HepG2 (cell line): Measurements from ENCODE around the gene RBM43. TPM values are rescaled to one million over a fixed set of nuclear protein-coding genes. Genes with fewer than 3 reads are reported as not detected.

ENCODE experiments used
- ATAC-seq: fragments of 200-7000 bp; cut with Tn5 transposase; 3 replicates; pipeline ENCODE4 v1.9.1; 2020; ENCODE audit warnings: mild to moderate bottlenecking, moderate library complexity
- BruUV-seq: library from RNA; stranded (reverse); fragments of 400-500 nt; replicated peaks from 2 replicates; lab custom pipeline; 2021; lab: Mats Ljungman, UMichigan
- CTCF ChIA-PET: fragments of 300-600 bp; formaldehyde crosslinking; extraction: SDS; loops from one replicate; lab custom pipeline; 2021; ENCODE audit warnings: low total read pairs, inconsistent platforms, low intra/inter-chr PET ratio; lab: Yijun Ruan, JAX
- POLR2A ChIA-PET: fragments of 350-600 bp; sonication (Branson Sonifier 250); formaldehyde crosslinking; loops from one replicate; lab custom pipeline; 2020; ENCODE audit warnings: antibody characterized with exemption, inconsistent platforms; lab: Yijun Ruan, JAX
- DNase-seq: peaks from one replicate; pipeline ENCODE4 v3.0.0-alpha.2; 2015; ENCODE audit warnings: low spot score
- FAIRE-seq: peaks from 3 replicates; lab custom pipeline; 2011; peaks lifted over from hg19 to GRCh38; lab: Jason Lieb, UNC
- H2AFZ ChIP-seq: one replicate; pipeline ENCODE4 v1.6.1; 2011; ENCODE audit warnings: low read length, inconsistent platforms
- H3K27ac ChIP-seq: fragments of 300-600 bp; 3 replicates; pipeline ENCODE4 v1.8.0; 2011; ENCODE audit warnings: mixed run types, mild to moderate bottlenecking, mixed read lengths, low read length, inconsistent platforms; ENCODE audit not compliant: insufficient read depth; ENCODE audit errors: extremely low read length
- H3K27me3 ChIP-seq, 2 experiments: fragments of 200-600 bp in 1 of 2; 2 replicates in 1 of 2; 3 replicates in 1 of 2; pipeline versions ENCODE4 v1.6.0 to v1.8.0; 2011; ENCODE audit warnings: low read length in 2 of 2, mild to moderate bottlenecking in 2 of 2, moderate library complexity in 2 of 2, inconsistent platforms in 1 of 2; ENCODE audit not compliant: insufficient read depth in 2 of 2, control insufficient read depth in 1 of 2
- H3K36me3 ChIP-seq, 2 experiments: fragments of 200-600 bp in 1 of 2; replicated peaks in 1 of 2; 2 replicates in 1 of 2; 3 replicates in 1 of 2; pipeline versions ENCODE4 v1.5.1 to v1.8.0; 2011; ENCODE audit warnings: low read length in 2 of 2, inconsistent platforms in 1 of 2; ENCODE audit not compliant: insufficient read depth in 2 of 2, control insufficient read depth in 1 of 2
- H3K4me1 ChIP-seq: 2 replicates; pipeline ENCODE4 v1.5.1; 2012; ENCODE audit warnings: low read length, inconsistent platforms; ENCODE audit not compliant: insufficient read depth
- H3K4me2 ChIP-seq: 2 replicates; pipeline ENCODE4 v1.6.0; 2011; ENCODE audit warnings: low read depth, low read length, inconsistent platforms
- H3K4me3 ChIP-seq, 3 experiments: fragments of 200-600 bp in 1 of 3; sonication (generic), shearing (Covaris generic) in 1 of 3; replicated peaks in 1 of 3; 2 replicates each; pipeline ENCODE4 v1.5.1; 2011 to 2016; ENCODE audit warnings: low read length in 3 of 3, inconsistent platforms in 2 of 3, low read depth in 2 of 3, mild to moderate bottlenecking in 2 of 3, control low read depth in 1 of 3, mixed read lengths in 1 of 3; ENCODE audit not compliant: insufficient read depth in 1 of 3
- H3K79me2 ChIP-seq: one replicate; pipeline ENCODE4 v1.6.1; 2011; ENCODE audit warnings: low read length, inconsistent platforms; ENCODE audit not compliant: insufficient read depth
- H3K9ac ChIP-seq: 2 replicates; pipeline ENCODE4 v1.6.0; 2011; ENCODE audit warnings: mild to moderate bottlenecking, low read depth, low read length, inconsistent platforms; ENCODE audit not compliant: insufficient read depth
- H3K9me3 ChIP-seq: 2 replicates; pipeline ENCODE4 v1.5.1; 2012; ENCODE audit warnings: mild to moderate bottlenecking, low read length
- H4K20me1 ChIP-seq: 2 replicates; pipeline ENCODE4 v1.6.0; 2011; ENCODE audit warnings: inconsistent platforms, mild to moderate bottlenecking, low read length, moderate library complexity; ENCODE audit not compliant: insufficient read depth
- CBFB ChIP-seq: sonication (generic); formaldehyde crosslinking; IDR thresholded peaks from 2 replicates; pipeline ENCODE4 v1.4.0; 2020; ENCODE audit warnings: missing genetic modification reagents
- FOSL2 ChIP-seq: sonication (generic); formaldehyde crosslinking; IDR thresholded peaks from 2 replicates; pipeline ENCODE4 v1.4.0; 2020; ENCODE audit warnings: missing genetic modification reagents
- FOXJ3 ChIP-seq: sonication (generic); formaldehyde crosslinking; IDR thresholded peaks from 2 replicates; pipeline ENCODE4 v1.4.0; 2020; ENCODE audit warnings: missing genetic modification reagents, mild to moderate bottlenecking, borderline replicate concordance
- IRF1 ChIP-seq: sonication (generic); formaldehyde crosslinking; IDR thresholded peaks from 2 replicates; pipeline ENCODE4 v1.4.0; 2020; ENCODE audit warnings: low read depth, mild to moderate bottlenecking, missing genetic modification reagents
- PRPF4 ChIP-seq: fragments of 200-400 bp; formaldehyde crosslinking; IDR thresholded peaks from 2 replicates; pipeline ENCODE4 v1.6.1; 2016; ENCODE audit warnings: low read length, low read depth; ENCODE audit not compliant: poor library complexity, severe bottlenecking
- SYNCRIP ChIP-seq: fragments of 200-400 bp; formaldehyde crosslinking; IDR thresholded peaks from 2 replicates; pipeline ENCODE4 v1.6.1; 2018; ENCODE audit warnings: mild to moderate bottlenecking, low read depth, low read length; ENCODE audit not compliant: insufficient read depth
- ZC3H4 ChIP-seq: sonication (generic); formaldehyde crosslinking; IDR thresholded peaks from 2 replicates; pipeline ENCODE4 v1.4.0; 2020; ENCODE audit warnings: missing genetic modification reagents, borderline replicate concordance
- ZNF34 ChIP-seq: sonication (generic); formaldehyde crosslinking; IDR thresholded peaks from 2 replicates; pipeline ENCODE4 v1.4.0; 2020; ENCODE audit warnings: mild to moderate bottlenecking, missing genetic modification reagents, borderline replicate concordance
- ZNF468 ChIP-seq: sonication (generic); formaldehyde crosslinking; IDR thresholded peaks from 2 replicates; pipeline ENCODE4 v1.8.0; 2022; ENCODE audit warnings: mild to moderate bottlenecking, moderate library complexity, missing genetic modification reagents
- in situ Hi-C: cut with HindIII; loops from 2 replicates; pipeline ENCODE4 v1.10.0; 2017; ENCODE audit warnings: low pct_unique_long_range_greater_than_20kb; ENCODE audit not compliant: extremely low pct_ligation_motif_present
- intact Hi-C: fragments of 100-400 bp; cut with micrococcal nuclease; formaldehyde crosslinking; loops from one replicate; pipeline ENCODE4 v1.10.0; 2022; ENCODE audit not compliant: unreplicated experiment
- polyA plus RNA-seq, 8 experiments: library from polyadenylated mRNA; depleted of rRNA in 3 of 8; stranded (reverse) in 7 of 8; unstranded in 1 of 8; fragments of >200 nt; fragmentation: Illumina TruSeq in 4 of 8; extraction: Trizol in 4 of 8; gene quantifications; 2 replicates each; pipeline versions ENCODE4 v1.2.1 to v1.2.3, GENCODE V29; 2011 to 2016; ENCODE audit warnings: low read depth in 4 of 8, missing spikeins in 1 of 8, mixed read lengths in 1 of 8; ENCODE audit not compliant: insufficient read depth in 1 of 8
- total RNA-seq, 5 experiments: library from RNA; depleted of rRNA; stranded (reverse); fragments of >200 nt; fragmentation: Illumina TruSeq; extraction: Trizol; gene quantifications; 2 replicates each; pipeline ENCODE4 v1.2.3, GENCODE V29; 2016; ENCODE audit warnings: low read depth in 1 of 5
- TF ChIP-seq, protein P1 (sequence below): IDR thresholded peaks from 2 replicates; pipeline ENCODE4 v1.6.1; 2012; ENCODE audit warnings: low read depth, low read length, improper control_type of control experiment
- TF ChIP-seq, protein P2 (sequence below): sonication (generic); formaldehyde crosslinking; IDR thresholded peaks from 2 replicates; pipeline ENCODE4 v1.4.0; 2020; ENCODE audit warnings: missing genetic modification reagents
- TF ChIP-seq, protein P3 (sequence below): sonication (generic); formaldehyde crosslinking; IDR thresholded peaks from 2 replicates; pipeline ENCODE4 v1.8.1; 2023; ENCODE audit warnings: mild to moderate bottlenecking, missing genetic modification reagents
- TF ChIP-seq, protein P4 (sequence below): sonication (generic); formaldehyde crosslinking; IDR thresholded peaks from 2 replicates; pipeline ENCODE4 v1.4.0; 2020; ENCODE audit warnings: missing genetic modification reagents, borderline replicate concordance

The RBM43 gene
- total and polyA plus RNA-seq, 2 of the 13 experiments (the other 11 are each of a cell fraction or from before 2014, with no cell fraction given) = 0.31 to 0.70 TPM

- in situ Hi-C loops = no loop called here
- FAIRE-seq = no peak
Measured at GRCh38 chr2:151228847-151229512, 32.7 kb downstream of the RBM43 start.

More at GRCh38 chr2:151228847-151229512, 32.7 kb downstream of the RBM43 start:
- BruUV-seq = no TSS peak
- H3K9me3 ChIP-seq = no peaks in the 10 kb centered on the region
- no peaks in the 10 kb centered on the region for H3K27me3 ChIP-seq
- ChIA-PET POLR2A (no interaction called here), CTCF (no interaction called here)
- TF ChIP-seq CBFB (CRISPR knock-in tag) (no peak), FOXJ3 (CRISPR knock-in tag) (no peak), ZNF34 (CRISPR knock-in tag) (no peak), ZC3H4 (CRISPR knock-in tag) (no peak), IRF1 (CRISPR knock-in tag) (no peak), SYNCRIP (no peak), ZNF468 (CRISPR knock-in tag) (no peak), FOSL2 (CRISPR knock-in tag) (no peak), PRPF4 (no peak)
- TF ChIP-seq, protein P1, sequence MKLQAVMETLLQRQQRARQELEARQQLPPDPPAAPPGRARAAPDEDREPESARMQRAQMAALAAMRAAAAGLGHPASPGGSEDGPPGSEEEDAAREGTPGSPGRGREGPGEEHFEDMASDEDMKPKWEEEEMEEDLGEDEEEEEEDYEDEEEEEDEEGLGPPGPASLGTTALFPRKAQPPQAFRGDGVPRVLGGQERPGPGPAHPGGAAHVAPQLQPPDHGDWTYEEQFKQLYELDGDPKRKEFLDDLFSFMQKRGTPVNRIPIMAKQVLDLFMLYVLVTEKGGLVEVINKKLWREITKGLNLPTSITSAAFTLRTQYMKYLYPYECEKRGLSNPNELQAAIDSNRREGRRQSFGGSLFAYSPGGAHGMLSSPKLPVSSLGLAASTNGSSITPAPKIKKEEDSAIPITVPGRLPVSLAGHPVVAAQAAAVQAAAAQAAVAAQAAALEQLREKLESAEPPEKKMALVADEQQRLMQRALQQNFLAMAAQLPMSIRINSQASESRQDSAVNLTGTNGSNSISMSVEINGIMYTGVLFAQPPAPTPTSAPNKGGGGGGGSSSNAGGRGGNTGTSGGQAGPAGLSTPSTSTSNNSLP = no peak
- TF ChIP-seq, protein P2, sequence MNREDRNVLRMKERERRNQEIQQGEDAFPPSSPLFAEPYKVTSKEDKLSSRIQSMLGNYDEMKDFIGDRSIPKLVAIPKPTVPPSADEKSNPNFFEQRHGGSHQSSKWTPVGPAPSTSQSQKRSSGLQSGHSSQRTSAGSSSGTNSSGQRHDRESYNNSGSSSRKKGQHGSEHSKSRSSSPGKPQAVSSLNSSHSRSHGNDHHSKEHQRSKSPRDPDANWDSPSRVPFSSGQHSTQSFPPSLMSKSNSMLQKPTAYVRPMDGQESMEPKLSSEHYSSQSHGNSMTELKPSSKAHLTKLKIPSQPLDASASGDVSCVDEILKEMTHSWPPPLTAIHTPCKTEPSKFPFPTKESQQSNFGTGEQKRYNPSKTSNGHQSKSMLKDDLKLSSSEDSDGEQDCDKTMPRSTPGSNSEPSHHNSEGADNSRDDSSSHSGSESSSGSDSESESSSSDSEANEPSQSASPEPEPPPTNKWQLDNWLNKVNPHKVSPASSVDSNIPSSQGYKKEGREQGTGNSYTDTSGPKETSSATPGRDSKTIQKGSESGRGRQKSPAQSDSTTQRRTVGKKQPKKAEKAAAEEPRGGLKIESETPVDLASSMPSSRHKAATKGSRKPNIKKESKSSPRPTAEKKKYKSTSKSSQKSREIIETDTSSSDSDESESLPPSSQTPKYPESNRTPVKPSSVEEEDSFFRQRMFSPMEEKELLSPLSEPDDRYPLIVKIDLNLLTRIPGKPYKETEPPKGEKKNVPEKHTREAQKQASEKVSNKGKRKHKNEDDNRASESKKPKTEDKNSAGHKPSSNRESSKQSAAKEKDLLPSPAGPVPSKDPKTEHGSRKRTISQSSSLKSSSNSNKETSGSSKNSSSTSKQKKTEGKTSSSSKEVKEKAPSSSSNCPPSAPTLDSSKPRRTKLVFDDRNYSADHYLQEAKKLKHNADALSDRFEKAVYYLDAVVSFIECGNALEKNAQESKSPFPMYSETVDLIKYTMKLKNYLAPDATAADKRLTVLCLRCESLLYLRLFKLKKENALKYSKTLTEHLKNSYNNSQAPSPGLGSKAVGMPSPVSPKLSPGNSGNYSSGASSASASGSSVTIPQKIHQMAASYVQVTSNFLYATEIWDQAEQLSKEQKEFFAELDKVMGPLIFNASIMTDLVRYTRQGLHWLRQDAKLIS = no peak
- TF ChIP-seq, protein P3, sequence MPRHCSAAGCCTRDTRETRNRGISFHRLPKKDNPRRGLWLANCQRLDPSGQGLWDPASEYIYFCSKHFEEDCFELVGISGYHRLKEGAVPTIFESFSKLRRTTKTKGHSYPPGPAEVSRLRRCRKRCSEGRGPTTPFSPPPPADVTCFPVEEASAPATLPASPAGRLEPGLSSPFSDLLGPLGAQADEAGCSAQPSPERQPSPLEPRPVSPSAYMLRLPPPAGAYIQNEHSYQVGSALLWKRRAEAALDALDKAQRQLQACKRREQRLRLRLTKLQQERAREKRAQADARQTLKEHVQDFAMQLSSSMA (CRISPR knock-in tag) = no peak
- TF ChIP-seq, protein P4, sequence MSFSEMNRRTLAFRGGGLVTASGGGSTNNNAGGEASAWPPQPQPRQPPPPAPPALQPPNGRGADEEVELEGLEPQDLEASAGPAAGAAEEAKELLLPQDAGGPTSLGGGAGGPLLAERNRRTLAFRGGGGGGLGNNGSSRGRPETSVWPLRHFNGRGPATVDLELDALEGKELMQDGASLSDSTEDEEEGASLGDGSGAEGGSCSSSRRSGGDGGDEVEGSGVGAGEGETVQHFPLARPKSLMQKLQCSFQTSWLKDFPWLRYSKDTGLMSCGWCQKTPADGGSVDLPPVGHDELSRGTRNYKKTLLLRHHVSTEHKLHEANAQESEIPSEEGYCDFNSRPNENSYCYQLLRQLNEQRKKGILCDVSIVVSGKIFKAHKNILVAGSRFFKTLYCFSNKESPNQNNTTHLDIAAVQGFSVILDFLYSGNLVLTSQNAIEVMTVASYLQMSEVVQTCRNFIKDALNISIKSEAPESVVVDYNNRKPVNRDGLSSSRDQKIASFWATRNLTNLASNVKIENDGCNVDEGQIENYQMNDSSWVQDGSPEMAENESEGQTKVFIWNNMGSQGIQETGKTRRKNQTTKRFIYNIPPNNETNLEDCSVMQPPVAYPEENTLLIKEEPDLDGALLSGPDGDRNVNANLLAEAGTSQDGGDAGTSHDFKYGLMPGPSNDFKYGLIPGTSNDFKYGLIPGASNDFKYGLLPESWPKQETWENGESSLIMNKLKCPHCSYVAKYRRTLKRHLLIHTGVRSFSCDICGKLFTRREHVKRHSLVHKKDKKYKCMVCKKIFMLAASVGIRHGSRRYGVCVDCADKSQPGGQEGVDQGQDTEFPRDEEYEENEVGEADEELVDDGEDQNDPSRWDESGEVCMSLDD (CRISPR knock-in tag) = no peak
- TF ChIP-seq, all 625 proteins: peak for 0
- no peaks in the 10 kb centered on the region for H4K20me1 ChIP-seq
- DNase-seq = no peak
- H3K27ac ChIP-seq = no peak overlapping the region
- H3K4me1 ChIP-seq = no peaks in the 10 kb centered on the region
- no peak overlapping the region for H3K4me3 ChIP-seq
- no peak overlapping the region for H2AFZ ChIP-seq
- no peak for ATAC-seq
- no peaks in the 10 kb centered on the region for H3K36me3 ChIP-seq
- intact Hi-C loops = loop anchor here (5.0 kb wide), 1 partner anchor 458 kb away; no protein-coding TSS in a partner anchor
- H3K4me2 ChIP-seq = no peak overlapping the region
- no peaks in the 10 kb centered on the region for H3K79me2 ChIP-seq
- no peak overlapping the region for H3K9ac ChIP-seq
